NCI-H2196 treated with DMSO at 0.1 percent for 48 hours (cell line): Measurements from ENCODE around the gene NHSL2.
A peak's percentile ranks its signal among the peaks of the same experiment; 100 is the strongest.

Source experiments
- DNase-seq: peaks from one replicate; lab custom pipeline; 2025; ENCODE audit not compliant: unreplicated experiment; lab: John Stamatoyannopoulos, UW

Gene NHSL2

DNA sequence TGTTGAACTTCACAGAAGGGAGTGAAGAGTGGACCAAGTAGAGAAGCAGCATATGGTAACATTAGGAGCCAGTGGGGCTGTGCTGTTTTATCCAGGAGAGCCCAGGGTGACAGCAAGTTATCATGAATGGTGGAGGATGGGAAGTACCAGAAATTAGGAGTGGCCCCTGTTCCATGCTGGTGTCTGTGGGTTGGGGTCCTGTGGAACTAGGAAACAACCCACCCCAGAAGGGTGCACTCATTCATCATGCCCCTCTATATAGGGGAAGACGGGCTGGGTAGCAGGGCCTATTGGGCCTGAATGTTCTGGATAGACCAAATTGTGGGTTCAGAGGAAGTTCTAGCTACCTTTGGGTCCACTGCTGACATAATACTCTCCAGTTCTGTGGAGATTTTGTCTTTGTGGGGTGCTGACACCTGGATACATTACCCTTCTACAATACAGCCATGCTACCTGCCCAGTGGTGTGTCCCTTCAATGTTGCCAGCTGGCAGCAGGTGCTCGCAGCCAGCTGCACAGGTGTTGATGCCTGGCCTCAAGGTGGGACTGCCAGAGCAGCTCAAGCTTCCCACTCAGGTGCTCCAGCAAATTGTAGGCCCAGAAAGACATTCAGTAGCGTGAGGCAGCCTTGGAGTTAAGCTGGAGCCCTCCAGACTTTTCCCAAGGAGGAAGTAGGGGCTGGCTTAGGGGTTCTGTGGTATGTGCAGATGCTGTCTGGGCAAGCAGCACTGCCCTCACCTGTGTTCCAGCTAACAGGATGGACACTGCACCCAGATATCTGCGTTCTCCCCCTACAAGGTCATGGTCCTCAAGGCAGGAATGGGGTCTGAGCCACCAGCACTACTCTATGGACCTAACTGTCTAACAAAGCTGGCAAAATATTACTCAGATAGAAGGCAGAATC lies 106.5 kb downstream of the NHSL2 start:
- DNase-seq, result no peak

DNA sequence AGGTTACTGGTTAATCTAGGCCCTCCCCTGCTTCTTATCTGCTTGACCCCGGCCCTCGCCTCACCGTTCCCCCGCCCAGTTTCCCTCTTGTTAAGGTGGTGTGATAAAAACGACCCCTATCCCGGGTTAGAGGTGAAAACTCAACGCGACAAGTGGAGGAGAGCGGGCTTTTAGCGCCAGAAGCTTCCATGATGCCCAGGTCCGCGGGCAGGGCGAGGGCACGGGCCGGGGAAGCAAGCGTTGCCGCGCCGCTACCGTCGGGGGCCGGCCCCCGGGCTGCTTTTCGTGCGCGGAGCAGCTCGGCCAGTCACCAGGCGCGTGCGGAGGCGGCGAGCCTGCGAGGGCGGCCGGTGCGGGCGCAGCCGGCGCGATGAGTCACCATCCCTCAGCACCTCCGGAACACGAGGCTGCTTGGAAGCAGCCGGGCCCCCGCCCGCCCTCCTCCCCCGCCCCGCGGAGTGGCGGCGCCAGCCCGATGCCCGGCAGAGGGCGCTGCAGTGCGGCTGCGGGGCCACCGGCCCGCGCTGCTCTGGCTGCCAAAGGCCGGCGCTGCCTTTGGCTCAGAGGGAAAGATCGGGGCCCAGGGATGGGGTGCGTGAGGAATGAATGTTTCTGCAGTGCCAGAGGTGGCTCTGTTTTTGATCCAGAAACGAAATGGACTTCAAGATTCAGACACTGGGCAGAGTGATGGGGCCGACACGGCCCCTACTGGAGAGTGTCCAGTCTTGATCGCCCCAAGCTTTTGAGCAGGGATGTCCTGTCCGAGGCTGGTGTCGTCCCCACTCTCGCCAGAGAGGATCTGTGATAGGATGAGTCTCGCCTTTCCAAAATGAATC lies 107.8 kb downstream of the NHSL2 start:
- DNase-seq, result peak; percentile 56

DNA sequence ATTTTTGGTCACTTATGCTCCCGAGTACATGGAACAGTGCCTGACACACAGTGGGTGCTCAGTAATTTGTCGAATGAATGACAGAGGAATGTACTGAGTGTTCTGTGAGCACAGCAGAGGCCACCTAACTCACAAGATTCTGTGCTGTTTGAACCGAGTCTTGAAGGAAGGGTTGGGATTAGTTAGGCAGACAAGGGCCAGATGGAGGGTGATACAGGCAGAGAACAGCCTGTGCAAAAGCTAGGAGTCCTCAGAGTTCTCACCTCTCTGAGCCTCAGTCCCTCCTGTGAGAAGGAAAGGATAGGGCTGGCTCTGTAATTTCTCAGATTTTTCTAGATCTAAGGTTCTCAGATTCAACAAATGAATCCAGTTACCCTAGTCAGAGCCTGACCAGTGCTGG lies 108.8 kb downstream of the NHSL2 start:
- no peak for DNase-seq

DNA sequence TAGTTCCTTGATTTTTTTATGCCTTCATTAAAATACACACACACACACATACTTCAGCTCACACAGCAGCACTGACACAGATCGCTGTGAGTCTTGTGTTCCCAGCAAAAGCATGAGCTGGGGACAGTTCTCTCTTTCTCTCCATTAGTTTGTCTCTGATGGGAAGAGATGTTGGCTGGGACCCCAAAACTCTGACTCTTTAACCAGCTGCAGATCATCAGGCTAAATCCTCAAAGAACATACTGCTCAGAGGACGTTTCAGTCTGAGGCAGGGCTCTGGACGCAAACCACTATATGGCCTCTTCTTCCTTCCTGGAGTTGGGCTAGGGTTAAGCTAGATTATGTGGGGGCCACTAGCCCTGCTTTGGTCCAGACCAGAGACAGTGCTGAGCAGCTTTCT lies 109.6 kb downstream of the NHSL2 start:
- no peak for DNase-seq

DNA sequence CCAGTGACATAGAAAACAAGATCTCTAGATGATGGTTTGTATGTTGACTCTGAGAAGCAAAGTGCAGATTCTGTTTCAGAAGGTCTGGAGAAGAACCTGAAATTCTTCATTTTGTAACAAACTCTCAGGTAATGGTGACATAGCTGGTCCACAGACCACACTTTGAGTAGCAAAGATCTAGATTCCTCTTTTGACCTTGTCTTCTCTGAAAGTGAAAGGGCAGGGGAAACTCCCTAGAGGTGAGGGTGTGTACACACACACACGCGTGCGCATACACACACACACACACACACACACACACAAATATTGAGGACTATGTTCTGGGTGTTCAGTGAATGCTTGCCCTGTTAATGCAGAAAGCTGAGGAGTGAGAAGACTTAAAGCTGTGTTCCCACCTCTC lies 110.1 kb downstream of the NHSL2 start:
- DNase-seq, result no peak

DNA sequence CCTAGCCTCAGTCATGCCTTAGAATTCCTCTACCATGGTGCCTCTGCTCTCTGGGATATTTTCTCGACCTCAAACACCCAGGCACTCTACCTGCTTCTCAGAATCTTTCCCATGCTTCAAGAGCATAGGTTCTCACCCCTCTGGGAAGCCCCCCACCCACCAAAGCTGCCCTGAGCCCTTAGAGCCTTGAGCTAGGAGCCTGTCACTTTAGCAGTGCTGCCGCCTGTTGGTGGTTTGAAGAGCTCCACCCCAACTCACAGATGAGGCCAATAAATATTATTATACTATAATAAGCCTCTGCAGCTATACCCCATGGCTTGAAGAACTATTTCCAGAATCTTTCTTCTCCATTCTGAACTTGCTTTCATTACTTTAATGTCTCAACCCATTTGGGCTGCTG lies 111.3 kb downstream of the NHSL2 start:
- DNase-seq, result no peak

DNA sequence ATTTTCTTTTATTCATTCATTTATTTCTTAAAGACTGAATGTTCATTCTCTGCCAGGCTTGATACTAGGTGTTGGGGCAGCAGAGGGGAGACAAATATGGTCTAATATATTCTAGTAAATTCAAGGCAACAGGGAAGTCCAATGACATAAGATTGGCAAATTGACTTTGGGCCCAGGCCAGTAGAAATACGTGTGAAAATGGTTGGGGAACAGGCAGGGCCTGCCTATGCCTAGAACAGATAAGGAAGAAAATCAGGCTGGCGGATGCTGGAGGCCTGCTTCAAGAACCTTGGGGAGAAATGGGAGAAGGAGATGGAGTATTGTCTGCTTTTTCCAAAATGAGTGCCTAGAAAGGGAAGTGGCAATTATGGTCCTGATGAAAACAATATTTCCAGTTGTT lies 112.4 kb downstream of the NHSL2 start:
- DNase-seq, result no peak

DNA sequence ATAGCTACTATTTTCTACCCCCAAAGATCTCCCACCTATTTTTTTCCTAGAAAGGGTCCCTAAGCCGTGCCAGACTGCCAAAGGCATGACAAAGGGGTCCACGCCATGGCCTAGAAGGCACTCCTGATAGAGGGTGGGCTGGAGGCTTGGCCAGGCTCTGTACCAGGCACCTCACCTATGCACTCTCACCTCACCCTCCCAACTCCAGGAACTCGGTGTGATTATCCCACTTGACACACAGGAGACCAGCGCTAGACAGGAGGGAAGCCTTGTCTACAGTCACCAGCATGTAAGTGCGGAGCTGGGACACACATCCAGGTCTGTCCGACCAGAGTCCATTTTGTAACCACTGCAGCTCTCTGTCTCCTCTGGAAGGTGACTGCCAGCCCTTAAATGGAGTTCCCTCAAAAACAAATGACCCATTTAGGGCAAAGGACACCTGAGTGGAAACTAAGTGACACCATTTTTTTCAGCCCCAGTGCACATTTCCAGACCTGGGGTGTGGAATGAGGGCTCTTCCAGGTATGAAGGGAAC lies 114.7 kb downstream of the NHSL2 start:
- DNase-seq, result no peak

DNA sequence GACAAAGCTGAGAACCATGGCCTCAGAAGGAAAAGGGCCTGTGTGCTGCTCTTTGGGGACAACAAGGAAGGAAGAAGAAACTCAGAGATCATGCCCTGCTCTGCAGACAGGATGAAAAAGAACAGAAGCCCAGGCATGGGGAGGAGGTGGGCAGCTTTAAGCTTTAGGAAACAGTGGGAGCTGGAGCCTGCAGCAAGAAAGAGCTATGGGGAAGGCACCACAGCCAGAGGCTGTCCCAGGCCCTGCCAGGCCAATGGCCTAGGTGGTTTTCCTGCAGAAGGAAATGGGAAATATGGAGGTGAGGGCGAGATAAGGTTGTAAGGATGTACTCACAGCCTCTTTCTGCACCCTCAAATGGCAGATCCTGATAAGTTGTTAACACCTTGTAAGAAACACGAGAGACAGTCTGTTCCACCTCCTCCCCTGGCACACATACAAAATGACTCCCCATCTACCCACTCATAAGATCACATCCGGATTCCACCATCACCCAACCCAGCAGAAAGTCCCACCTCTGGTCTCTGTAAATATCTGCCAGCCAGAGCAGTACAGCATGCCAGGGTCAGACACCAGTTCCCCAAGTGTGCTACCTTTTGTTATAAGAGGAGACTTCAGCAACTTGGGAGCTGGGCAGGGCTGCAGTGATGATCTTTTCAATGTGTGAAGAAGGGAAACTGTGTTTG lies 115.8 kb downstream of the NHSL2 start:
- DNase-seq, result no peak

DNA sequence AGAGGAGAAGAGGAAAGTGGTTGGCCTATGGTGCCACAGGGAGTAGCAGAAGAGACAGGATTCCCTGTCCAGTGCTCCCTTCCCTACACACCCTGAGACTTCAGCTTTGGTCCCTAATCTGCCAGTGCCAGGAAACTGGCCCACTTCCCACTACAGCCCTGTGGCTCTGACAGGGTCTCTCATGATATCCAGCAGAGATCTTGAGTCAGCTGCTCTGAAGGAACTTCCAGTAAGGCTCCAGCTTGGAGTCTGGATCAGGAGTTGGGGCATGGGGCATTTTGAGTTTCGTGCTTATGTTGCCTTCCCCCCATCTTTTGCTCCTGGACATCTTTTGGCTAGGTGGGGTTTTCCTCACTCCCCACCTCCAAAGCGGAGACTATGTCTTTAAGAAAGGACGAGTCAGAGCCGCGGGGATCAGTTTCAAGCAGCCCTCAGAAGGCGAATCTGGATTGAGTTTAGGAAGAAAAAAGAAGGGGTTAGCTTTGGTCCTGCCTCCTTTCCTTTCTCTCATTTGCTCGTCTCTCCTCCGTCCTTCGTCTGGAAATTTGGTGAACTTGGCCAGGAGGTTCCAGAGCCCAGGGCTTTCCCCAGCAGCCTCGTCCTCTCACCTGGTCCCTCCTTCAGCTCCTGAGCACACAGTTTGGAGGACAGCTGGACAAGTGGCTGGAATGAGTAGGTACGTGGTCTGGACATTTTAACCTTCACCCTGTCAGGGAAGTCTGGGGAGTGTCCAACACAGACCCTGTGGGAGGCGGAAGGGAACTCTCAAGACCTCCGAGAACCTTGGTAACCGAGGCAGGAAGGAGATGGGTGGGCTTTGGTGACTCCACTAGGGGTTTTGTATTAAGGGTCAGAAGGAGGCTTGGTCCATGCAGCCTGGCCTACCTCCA lies 116.6 kb downstream of the NHSL2 start:
- DNase-seq, result no peak

DNA sequence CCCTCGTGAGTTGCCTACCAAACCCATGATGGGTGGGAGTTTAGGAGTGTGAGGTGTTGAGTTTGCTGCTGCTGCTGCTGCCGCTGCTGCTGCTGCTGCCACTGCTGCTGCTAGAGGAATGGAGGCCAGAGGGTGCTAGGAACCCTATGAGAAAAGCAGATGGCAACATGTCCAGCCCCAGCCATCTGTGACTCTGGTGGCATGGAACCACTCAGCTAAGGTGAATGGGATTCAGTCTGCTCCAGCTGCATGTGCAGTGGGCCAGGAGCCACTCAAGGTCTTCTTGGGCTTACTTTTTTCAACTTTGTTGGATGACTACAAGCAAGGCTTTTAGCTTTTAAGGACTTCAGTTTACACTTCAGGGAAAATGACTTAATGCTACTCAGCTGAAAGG lies 117.3 kb downstream of the NHSL2 start:
- DNase-seq, result no peak

DNA sequence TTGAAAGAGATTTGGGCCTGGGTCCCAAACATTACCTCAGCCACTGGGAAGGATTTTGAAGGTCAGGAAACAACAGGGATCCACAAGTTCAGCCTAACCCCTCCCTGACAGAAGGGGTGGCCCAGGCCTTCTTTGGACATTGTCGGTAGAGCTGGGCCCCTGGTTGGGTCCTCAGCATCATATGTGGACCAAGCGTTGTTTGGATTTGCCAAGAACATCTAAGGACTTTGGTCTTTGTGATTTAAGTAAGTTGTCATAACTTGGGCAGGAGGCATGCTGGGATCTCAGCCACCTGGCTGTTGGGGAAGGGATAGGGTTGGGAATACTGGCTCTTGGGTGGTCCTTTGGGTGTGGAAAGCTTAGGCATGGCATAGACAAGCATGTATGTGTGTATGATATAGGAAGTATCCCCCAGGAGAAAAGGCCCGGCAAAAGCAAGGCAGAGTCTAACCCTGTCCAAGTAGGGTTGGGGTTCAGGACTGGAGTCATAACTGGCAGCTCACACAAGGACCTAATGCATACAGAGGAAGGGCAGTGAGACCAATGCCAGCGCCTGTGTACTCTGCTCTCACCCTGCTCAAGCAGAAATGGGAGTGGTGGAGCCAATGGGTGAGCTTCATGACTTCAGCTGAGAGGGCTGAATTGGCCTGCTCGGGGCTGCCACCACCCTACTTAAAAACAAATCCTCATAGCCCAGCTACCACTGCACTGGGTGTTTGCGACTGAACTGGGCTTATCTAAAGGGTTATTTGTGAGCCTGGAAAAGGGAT lies 118.2 kb downstream of the NHSL2 start:
- no peak for DNase-seq

DNA sequence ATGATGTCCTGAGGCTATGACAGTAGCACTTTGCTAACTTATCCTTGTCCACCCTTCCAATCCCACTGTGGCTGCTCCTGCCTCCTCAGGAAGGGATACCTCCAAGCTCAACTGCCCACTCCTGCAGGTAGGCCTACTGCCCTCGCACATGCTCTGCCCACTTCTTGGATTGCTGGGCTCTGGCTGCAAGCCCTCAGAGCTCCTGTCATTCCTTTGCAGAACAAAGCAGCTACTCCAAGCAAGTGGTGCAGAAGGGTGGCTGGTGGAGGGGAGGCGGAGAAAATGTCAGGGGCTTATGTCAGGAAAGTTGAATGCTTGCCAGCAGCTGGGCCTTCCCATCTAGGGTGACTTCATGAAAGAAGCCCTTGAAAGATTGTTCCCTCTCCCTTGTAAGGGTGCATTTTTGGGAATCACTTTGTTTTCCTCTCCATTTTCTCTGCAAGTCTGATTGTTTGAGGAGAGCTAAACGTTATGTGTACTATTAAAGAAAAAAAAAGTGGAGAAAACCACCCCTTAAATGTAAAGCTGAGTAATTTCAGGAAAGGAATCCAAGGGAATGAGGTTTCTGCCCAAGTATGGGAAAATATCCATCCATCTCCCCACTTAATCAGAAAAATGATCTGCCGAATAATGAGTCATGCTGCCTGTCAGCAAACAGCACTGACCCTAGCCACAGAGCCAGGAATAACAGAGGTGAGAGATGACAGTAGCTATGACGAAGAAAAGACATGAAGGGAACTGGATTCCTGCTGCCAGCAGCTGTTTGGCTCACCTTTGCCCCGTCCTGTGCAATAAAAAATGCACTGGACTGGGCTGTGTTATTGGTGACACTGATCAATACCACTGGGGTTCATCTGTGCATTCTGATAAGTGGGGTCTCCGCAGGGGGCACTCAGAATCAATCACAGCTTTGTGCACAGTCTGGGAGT lies 119.1 kb downstream of the NHSL2 start:
- DNase-seq, result no peak

DNA sequence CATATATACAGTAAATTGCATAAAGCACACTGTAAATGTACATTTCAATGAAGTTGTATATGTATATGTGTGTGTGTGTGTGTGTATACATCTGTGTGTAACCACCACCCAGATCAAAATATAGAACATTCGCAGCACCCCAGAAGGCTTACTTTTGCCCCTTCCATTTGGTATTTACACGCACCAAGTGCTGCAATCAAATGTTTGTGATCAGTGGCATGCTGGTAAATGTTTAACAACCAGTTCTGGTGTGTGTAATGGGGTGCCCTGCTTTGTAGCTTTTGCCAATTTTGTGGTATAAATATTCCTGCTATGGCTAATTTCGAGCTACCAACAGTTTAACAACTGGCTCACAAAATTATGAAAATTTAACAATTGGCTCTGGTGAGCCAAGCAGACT lies 119.8 kb downstream of the NHSL2 start:
- DNase-seq, result no peak

DNA sequence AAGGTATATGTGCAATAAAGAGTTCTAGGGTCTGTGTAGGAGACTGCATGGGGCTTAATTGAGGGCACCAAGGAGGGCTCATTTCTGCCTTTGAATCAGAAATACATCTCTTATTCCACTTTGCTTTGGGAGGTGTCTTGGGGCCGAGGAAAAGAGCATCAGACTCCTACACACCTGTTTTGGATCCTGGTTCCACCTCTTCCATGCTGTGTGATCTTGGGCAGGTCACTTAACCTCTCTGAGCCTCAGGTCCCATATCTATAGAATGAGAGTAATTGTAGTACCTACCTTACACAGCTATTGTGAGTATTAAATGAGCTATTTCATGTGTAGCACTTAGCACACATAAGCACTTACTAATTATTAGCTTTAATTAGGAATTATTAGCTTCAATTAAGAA lies 120.5 kb downstream of the NHSL2 start:
- no peak for DNase-seq

DNA sequence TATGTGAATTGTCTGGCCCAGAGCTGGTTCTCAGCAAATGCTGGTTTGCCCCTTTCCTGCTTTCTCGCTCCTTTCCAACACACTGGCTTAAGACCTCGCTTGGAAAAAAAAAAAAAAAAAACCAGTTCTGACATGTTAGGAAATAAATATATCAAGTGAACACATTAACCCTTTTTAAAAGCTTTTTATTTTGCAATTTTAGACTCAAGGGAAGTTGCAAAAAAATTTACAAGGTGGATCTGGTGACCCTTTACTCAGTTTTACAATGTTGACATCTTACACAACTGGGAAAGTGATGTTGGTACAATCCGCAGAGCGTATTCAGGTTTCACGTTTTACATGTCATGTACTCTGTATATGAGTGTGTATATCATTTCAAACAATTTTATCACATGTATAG lies 121.0 kb downstream of the NHSL2 start:
- DNase-seq, result no peak

DNA sequence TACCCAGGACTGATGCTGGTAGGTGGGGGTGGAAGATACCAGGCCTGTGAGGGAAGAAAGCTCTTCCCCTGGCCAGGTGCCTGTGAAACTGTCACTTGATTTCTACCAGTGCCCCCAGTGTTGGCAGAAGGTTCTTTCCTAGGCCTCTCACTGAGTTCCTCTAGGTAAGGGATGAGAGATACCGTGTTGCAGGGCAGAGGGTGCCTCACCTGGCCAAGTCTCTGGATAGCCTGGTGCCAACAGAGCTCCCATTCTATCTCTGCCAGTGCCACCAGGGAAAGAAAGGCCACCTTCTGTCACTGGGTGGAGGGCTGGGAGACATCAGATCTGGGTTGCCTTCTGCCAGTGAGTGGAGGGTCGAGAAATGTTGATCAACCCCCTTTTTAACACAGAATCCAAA lies 127.0 kb downstream of the NHSL2 start:
- DNase-seq, result no peak

DNA sequence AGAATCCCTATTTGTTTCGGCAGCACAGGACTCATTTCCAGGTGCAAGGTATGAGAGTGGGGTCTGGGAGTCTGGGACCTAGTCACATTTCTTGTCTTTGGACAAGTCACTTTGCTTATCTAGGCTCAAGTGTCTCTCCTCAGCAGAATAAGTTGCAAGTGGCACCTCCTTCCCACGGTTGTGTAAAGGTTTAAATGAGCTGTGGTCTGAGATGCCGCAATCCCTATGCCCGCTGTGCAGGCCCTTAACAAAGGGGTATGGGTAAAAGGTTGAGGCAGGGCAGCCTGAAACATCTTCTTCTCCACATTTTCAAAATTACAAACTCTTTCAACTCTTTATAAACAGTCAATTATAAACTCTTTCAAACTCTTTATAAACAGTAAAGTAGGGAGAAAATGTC lies 127.4 kb downstream of the NHSL2 start:
- DNase-seq, result no peak

DNA sequence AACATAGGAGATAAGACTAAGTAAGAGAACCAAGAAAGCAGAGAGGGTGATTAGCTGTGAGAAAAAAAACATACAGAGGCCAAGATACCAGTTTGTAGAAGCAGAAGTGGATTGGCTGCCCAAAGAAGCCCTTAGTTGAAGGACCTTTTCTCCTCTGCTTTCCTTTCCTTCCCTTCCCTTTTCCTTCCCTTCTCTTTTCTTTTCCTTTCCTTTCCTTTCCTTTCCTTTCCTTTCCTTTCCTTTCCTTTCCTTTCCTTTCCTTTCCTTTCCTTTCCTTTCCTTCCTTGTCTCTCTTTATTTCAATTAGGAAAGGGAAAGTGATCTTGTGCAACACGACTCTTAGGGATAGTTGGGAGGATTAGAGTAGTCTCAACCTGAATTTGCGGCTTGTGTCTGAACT lies 128.2 kb downstream of the NHSL2 start:
- no peak for DNase-seq
